Testis (tissue), 3 donors: ENCODE results near the gene FAM20C. TPM values are rescaled to one million over a fixed set of nuclear protein-coding genes. Genes with fewer than 3 reads are reported as not detected.
A peak's percentile ranks its signal among the peaks of the same experiment; 100 is the strongest.

ENCODE experiments used
- DNase-seq: peaks from one replicate; pipeline ENCODE4 v3.0.0-alpha.2; 2019
- H3K27ac ChIP-seq, 2 donors: fragments of 200-600 bp; sonication (generic); one replicate each; pipeline ENCODE4 v1.5.1; 2019
- H3K27me3 ChIP-seq: fragments of 200-600 bp; sonication (generic); one replicate; pipeline ENCODE4 v1.5.1; 2019
- H3K36me3 ChIP-seq: fragments of 200-600 bp; sonication (generic); one replicate; pipeline ENCODE4 v1.5.1; 2017; ENCODE audit warnings: low read depth; ENCODE audit errors: missing control alignments
- H3K4me1 ChIP-seq: fragments of 200-600 bp; sonication (generic); one replicate; pipeline ENCODE4 v1.5.1; 2019
- H3K4me3 ChIP-seq, 2 donors: fragments of 200-600 bp; sonication (generic); one replicate each; pipeline ENCODE4 v1.5.1; 2017 to 2019
- H3K9me3 ChIP-seq: fragments of 200-600 bp; sonication (generic); one replicate; pipeline ENCODE4 v1.5.1; 2017
- CTCF ChIP-seq, 3 experiments: fragments of 450-650 bp in 2 of 3; fragments of 200-600 bp in 1 of 3; sonication (generic) in 1 of 3; IDR thresholded peaks; one replicate each; pipeline ENCODE4 v1.5.1; 2016 to 2019; ENCODE audit warnings: antibody characterized with exemption in 3 of 3, mild to moderate bottlenecking in 2 of 3, moderate library complexity in 1 of 3
- POLR2A ChIP-seq: fragments of 450-650 bp; IDR thresholded peaks from one replicate; pipeline ENCODE4 v1.6.1; 2017; ENCODE audit warnings: antibody characterized with exemption, mild to moderate bottlenecking, moderate library complexity
- WGBS, 2 donors: methylation state at CpG; one replicate each; pipeline ENCODE4 v1.1.5; 2018; 5-methylcytosine and 5-hydroxymethylcytosine counted together
- intact Hi-C: fragments of 100-400 bp; cut with DNase I; formaldehyde crosslinking; loops from one replicate; pipeline ENCODE4 v1.15.1; 2023; ENCODE audit warnings: low total_unique reads
- polyA plus RNA-seq: library from polyadenylated mRNA; stranded (reverse); fragments of 350-450 nt; fragmentation: Illumina TruSeq; extraction: RNeasy Lipid Tissue Mini Kit (QIAGEN cat#74804); gene quantifications from one replicate; pipeline ENCODE4 v1.2.3, GENCODE V29; 2014; ENCODE audit warnings: low read depth, low replicate concordance; ENCODE audit not compliant: insufficient read depth
- total RNA-seq, 2 donors: library from RNA; depleted of rRNA; stranded (reverse); fragments of >200 nt; gene quantifications; one replicate each; pipeline ENCODE4 v1.2.3, GENCODE V29; 2016

The FAM20C gene
- total and polyA plus RNA-seq, 3 donors from 2014 or later = 14.0 to 36.7 (median 34.0) TPM

GRCh38 chr7:228610-229009, 36.2 kb downstream of the FAM20C start:
- no peaks in the 10 kb centered on the region for H3K9me3 ChIP-seq
- WGBS, 2 donors = 52 to 59% methylated on average over 5 to 12 of the region's 12 CpGs
- no peak for DNase-seq
- no peaks in the 10 kb centered on the region for H3K27me3 ChIP-seq
- intact Hi-C loops = no loop called here
- peaks cover 42% of the 10 kb centered on the region for H3K4me1 ChIP-seq
- no peaks in the 10 kb centered on the region for H3K36me3 ChIP-seq
- no peak for TF ChIP-seq POLR2A
- TF ChIP-seq CTCF (IDR thresholded peaks at IDR 0.05) = no peak
- H3K4me3 ChIP-seq = no peak overlapping the region
- peak overlapping the region in 1 of 2 donors; percentile 30 for H3K27ac ChIP-seq

- Histone ChIP-seq H3K27me3 (no peaks in the 10 kb centered on the region), H3K36me3 (no peaks in the 10 kb centered on the region), H3K4me3 (no peak overlapping the region), H3K4me1 (peaks cover 49% of the 10 kb centered on the region), H3K27ac (peak overlapping the region; percentile 13 to 30), H3K9me3 (no peaks in the 10 kb centered on the region)
- 56 to 63% methylated on average over 29 of the region's 29 CpGs for WGBS, 2 donors
- intact Hi-C loops = no loop called here
- DNase-seq = peak; percentile 85
- no peak for TF ChIP-seq CTCF (IDR thresholded peaks at IDR 0.05)
- TF ChIP-seq POLR2A = no peak
These were observed 37.0 kb downstream of the FAM20C start for GRCh38 chr7:229184-229964.

GRCh38 chr7:230274-230673, 37.9 kb downstream of the FAM20C start:
- H3K4me1 ChIP-seq = peaks cover 56% of the 10 kb centered on the region
- H3K27me3 ChIP-seq = no peaks in the 10 kb centered on the region
- H3K27ac ChIP-seq = no peak overlapping the region
- 65 to 81% methylated on average over 11 to 17 of the region's 17 CpGs for WGBS, 2 donors
- H3K4me3 ChIP-seq = no peak overlapping the region
- H3K36me3 ChIP-seq = no peaks in the 10 kb centered on the region
- intact Hi-C loops = no loop called here
- DNase-seq = no peak
- TF ChIP-seq POLR2A = no peak
- no peak for TF ChIP-seq CTCF (IDR thresholded peaks at IDR 0.05)
- no peaks in the 10 kb centered on the region for H3K9me3 ChIP-seq

GRCh38 chr7:231030-231857, 38.9 kb downstream of the FAM20C start:
- 69 to 74% methylated on average over 37 to 38 of the region's 38 CpGs for WGBS, 2 donors
- peaks cover 66% of the 10 kb centered on the region for H3K4me1 ChIP-seq
- no peak overlapping the region for H3K4me3 ChIP-seq
- DNase-seq = no peak
- no peaks in the 10 kb centered on the region for H3K9me3 ChIP-seq
- peak in 1 of 3 experiments; percentile 8 for TF ChIP-seq CTCF (IDR thresholded peaks at IDR 0.05)
- no peak for TF ChIP-seq POLR2A
- intact Hi-C loops = no loop called here
- no peaks in the 10 kb centered on the region for H3K27me3 ChIP-seq
- H3K27ac ChIP-seq = peak overlapping the region; percentile 20 to 60
- no peaks in the 10 kb centered on the region for H3K36me3 ChIP-seq
